HL-60/S4 treated with retinoic acid at 250 ng/mL for 4 days and 3 days (cell line): ENCODE results near the gene ITIH4.

Experiments
- in situ Hi-C: fragments of 300-500 bp; cut with MboI; formaldehyde crosslinking; loops from 2 replicates; pipeline ENCODE4 v1.7.0; 2022; ENCODE audit warnings: low sequenced_read_pairs

The ITIH4 gene

GRCh38 chr3:52830535-52831258 lies at the start of gene ITIH4:
Gene ITIH4, minus strand, starts transcription at chr3:52830672. Its CDS starts 30 bp downstream, at chr3:52830642.
- in situ Hi-C loops: no loop called here

- in situ Hi-C loops: no loop called here
Observed at GRCh38 chr3:52880047-52880446, 49.6 kb upstream of the ITIH4 start.

- in situ Hi-C loops: no loop called here
Observed at GRCh38 chr3:52879581-52879980, 49.1 kb upstream of the ITIH4 start.

GRCh38 chr3:52879090-52879489 lies 48.6 kb upstream of the ITIH4 start:
- in situ Hi-C loops: no loop called here

- in situ Hi-C loops: no loop called here
Observed at GRCh38 chr3:52877085-52877484, 46.6 kb upstream of the ITIH4 start.

- in situ Hi-C loops: no loop called here
Observed at GRCh38 chr3:52874864-52875587, 44.6 kb upstream of the ITIH4 start.

GRCh38 chr3:52874160-52874701 lies 43.8 kb upstream of the ITIH4 start:
- in situ Hi-C loops: no loop called here

GRCh38 chr3:52873433-52874159 lies 43.1 kb upstream of the ITIH4 start:
- in situ Hi-C loops: no loop called here

- in situ Hi-C loops: no loop called here
Observed at GRCh38 chr3:52872245-52872644, 41.8 kb upstream of the ITIH4 start.

- in situ Hi-C loops: no loop called here
Observed at GRCh38 chr3:52871761-52872160, 41.3 kb upstream of the ITIH4 start.

- in situ Hi-C loops: no loop called here
Observed at GRCh38 chr3:52870471-52870870, 40.0 kb upstream of the ITIH4 start.

GRCh38 chr3:52866427-52866826 lies 36.0 kb upstream of the ITIH4 start:
- in situ Hi-C loops: no loop called here

- in situ Hi-C loops: no loop called here
Observed at GRCh38 chr3:52865994-52866393, 35.5 kb upstream of the ITIH4 start.

- in situ Hi-C loops: no loop called here
Observed at GRCh38 chr3:52860424-52860768, 29.9 kb upstream of the ITIH4 start.

- in situ Hi-C loops: no loop called here
Observed at GRCh38 chr3:52859686-52860423, 29.4 kb upstream of the ITIH4 start.

GRCh38 chr3:52857864-52858263 lies 27.4 kb upstream of the ITIH4 start:
- in situ Hi-C loops: no loop called here

- in situ Hi-C loops: no loop called here
Observed at GRCh38 chr3:52857133-52857532, 26.7 kb upstream of the ITIH4 start.

GRCh38 chr3:52856666-52857065 lies 26.2 kb upstream of the ITIH4 start:
- in situ Hi-C loops: no loop called here

- in situ Hi-C loops: no loop called here
Observed at GRCh38 chr3:52854013-52854412, 23.5 kb upstream of the ITIH4 start.

GRCh38 chr3:52852419-52852818 lies 21.9 kb upstream of the ITIH4 start:
- in situ Hi-C loops: no loop called here

- in situ Hi-C loops: no loop called here
Observed at GRCh38 chr3:52851348-52851747, 20.9 kb upstream of the ITIH4 start.
